Raji (cell line): Measurements from ENCODE around the gene CENPP.

Source experiments
- POLR2A ChIP-seq: IDR thresholded peaks from 2 replicates; pipeline ENCODE4 v1.6.1; 2011; ENCODE audit warnings: low read depth, low read length, control low read depth; ENCODE audit not compliant: insufficient read depth

Gene CENPP

GRCh38 chr9:92654481-92655301, 328.9 kb downstream of the CENPP start:
- no peak for TF ChIP-seq POLR2A

- TF ChIP-seq POLR2A = no peak
Measured at GRCh38 chr9:92655366-92655765, 329.6 kb downstream of the CENPP start.

DNA sequence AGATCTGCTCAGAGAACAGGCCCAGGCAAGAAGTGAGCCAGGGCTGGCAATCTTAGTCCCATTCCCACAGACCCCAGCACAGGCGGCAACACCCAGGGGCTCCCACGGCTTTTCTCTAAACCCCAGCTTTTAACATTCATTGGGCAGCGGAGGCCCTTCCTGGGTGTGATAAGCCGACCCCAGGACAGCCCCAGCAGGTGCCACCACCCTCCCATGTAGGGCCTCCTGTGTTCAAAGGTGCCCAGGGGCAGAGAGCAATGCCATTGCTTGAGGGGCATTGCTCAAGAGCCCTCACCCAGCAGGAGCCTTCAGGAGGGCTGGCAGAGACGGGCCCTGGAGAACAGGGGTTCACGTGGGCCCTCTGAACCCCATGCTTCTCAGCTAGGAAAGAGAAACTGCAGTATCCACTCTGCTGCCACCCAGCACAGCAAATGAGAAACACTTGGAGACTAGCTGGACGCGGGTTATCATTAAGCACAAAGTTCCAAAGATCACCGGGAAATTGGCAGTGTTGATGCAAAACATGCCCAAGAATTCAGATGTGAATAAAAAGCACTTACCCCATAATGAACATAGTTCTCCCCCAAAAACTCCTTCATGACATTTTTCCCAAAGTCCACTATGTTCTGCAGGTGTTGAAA, 330.3 kb downstream of the CENPP start:
- TF ChIP-seq POLR2A = no peak

DNA sequence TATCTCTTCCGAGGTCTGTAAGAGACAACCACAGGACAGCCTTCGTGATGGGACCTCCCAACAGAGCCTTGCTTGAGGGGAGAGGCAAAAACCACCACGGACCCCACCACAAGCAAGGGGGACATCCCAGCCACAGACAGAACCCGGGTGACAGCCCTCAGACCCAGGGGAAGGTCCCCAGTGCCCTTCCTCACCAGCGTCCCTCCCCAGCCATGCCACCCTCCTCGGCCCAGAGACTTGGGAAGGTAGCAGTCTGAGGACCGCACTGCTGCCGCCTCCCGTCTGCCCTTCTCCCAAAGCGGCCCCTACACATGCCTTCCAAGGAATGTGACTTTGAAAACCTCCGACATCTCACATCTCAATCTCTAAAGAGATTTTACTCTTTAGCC, 330.8 kb downstream of the CENPP start:
- TF ChIP-seq POLR2A = no peak

DNA sequence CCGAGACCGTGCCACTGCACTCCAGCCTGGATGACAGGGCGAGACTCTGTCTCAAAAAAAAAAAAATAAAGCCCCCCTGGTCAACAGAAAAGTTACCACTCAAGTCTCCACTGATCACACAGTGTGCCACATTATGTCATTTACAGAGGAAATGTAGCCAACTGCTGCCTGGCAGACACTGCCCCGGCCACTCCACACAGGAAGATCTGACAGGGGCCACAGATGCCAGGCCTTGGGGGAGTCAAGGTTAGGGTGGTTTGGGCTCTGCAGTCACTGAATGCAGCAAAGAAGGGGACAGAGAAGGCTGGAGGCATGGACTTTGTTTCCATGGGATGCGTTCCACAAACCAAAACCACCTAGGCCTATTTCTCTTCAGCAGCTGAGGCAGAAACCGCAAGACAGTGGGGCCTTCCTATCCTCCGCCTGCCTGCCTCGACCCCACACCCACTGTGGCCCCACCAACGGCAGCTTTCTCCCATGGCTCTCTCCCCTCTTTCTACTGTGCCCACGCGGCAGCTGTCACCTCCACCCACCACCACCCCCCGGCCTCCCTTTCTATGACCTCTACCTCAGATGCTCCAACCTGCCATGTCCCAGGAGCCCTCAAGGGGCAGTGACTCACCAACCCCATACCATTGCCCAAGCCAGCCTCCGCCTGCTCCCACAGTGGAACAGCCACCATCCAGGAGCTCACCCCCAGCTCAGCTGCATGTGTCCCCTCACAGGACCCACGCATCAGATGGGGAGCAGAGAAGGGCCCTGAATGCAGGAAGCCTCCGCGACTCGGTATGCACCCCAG, 331.7 kb downstream of the CENPP start:
- TF ChIP-seq POLR2A = no peak

DNA sequence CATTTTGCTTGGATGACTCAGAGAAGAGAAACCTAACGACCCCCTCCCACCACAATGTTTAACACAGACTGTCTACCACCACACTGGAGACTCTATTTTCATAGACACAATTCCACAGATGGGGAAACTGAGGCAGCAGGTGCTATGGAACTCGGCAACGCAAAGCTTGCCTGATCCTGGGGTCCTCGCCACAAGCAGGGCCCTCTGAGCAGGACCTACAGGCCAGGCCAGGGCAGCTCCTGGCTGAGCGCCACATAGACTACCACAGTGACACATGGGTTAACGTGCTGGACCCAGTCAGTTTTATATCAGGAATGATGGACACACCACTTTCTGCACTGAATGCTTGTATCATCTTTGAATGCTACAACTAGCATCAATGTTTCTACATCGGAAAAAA, 332.4 kb downstream of the CENPP start:
- no peak for TF ChIP-seq POLR2A

DNA sequence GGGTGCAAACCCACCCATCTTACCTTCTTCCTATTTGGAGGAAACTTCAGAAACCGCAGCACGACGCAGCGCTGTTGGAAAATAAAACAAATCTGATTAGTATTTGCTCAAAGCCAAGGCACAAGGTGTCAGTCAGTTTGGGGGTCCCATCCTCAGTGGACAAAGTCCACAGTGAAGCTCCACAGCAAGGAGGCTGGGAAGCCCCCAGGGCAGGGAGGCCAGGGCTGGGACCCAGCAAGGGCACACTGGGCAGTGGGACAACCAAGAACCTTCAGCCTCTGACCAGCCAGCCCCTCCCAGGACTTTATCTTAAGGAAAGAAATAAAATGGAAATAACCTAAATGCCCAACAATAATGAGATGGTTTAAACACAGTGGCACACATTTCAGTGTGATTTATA, 332.9 kb downstream of the CENPP start:
- TF ChIP-seq POLR2A = no peak

DNA sequence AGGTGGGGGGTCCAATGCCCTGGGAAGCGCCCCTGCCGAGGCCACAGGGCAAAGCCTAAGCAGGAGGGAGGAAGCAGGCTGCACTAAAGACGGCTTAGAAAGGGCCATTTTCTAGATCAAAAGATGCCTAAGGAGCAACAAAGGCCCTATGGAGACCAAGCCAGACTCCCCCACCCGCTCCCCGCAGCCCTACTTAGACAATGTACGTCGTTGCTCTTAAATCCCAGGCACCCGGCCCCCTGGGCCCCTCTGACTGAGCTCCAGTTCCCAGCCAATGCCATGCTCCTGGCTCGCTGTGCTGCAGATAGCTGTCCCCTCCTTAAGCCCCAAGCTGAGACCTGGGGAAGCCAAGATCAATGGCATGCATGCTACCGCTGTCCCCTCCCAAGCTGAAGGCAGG, 333.8 kb downstream of the CENPP start:
- TF ChIP-seq POLR2A = no peak

- no peak for TF ChIP-seq POLR2A
Measured at GRCh38 chr9:92660266-92660665, 334.5 kb downstream of the CENPP start.

DNA sequence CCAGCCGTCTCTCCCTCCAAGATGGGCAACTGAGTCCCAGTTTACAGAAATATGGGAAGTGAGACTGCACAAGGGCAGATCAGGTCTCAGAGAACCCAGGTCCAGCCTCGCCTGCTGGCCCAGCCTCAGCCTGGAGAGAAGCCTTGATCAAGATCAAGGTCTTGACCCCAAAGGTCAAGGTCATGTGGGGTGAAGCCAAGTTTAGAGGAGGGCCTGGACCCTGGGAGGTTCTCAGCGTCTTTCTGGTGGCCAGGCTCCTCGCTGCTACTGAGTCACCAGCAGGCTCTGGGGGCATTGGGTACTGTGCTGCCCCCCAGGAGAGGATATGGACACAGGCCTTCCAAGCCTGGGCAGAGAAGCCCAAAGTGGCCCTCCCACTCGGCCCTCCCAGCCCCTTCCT, 335.4 kb downstream of the CENPP start:
- TF ChIP-seq POLR2A = no peak

- TF ChIP-seq POLR2A = no peak
Measured at GRCh38 chr9:92661743-92662142, 336.0 kb downstream of the CENPP start.

DNA sequence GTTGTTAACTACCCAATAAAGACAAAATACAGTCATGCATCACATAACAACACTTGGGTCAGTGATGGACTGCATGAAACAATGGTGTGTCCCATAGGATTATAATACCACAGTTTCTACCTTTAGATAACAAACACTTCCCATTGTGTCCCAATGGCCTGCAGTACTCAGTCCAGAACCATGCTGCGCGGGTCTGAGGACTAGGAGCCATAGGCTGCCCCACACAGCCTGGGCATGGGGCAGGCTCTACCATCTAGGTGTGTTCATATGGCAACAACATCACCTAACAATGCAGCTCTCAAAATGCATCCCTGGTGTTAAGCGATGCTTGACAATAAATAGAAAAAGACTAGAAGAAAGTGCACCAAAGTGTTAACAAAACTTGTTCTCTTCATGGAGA, 337.4 kb downstream of the CENPP start:
- TF ChIP-seq POLR2A = no peak

GRCh38 chr9:92663951-92664350, 338.2 kb downstream of the CENPP start:
- TF ChIP-seq POLR2A = no peak

DNA sequence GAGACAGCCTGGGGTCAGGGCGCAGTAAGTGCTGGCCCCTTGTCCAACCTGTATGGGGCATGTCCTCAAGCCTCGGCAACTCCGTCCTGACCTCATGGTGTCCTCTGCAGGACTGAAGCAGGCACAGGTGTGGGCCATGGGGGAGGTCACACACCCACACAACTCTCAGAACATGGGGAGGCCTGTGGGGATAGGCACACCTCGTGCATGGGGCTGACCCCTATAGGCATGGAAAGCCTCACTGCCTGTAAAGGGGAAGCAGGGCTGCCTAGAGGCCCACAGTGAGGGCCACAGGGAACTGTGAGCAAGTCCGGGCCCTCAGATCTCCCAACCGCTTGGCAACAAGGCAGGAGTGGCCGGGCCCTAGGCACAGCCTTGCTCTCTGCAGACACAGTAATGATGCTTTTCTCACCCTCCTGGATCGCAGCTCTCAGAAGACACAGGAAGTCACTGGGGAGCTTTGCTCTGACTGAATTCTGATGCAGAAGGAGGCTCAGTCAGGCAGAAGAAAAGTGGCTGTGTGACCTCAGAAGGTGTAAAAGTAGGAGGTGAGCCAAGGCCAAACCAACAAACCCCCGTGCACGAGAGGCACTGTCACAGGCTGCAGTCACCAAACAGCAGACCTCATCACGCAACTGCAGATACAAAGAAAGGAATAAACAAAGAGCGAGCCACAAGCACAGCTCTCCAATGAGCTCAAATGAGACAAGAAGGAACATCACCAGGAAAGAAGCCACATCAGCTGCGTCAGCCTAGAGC, 338.8 kb downstream of the CENPP start:
- no peak for TF ChIP-seq POLR2A

DNA sequence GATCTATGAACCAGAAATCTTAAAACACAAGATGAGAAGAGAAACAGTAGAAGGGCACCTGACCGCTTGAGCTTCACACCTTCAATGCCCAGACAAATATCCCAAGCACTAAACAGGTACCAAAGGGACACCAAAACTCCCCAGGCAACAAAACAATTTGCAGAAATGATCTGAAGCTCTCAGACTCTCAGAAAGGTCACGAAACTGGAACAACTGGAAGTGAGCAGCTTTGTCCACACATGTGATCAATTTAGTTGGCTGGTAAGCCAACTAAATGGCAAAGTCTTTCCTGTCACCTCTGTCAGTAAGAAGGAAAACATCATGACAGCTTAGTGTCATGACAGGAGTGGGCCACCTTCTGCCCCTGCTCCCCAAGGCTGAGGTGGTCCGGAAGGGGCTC, 340.1 kb downstream of the CENPP start:
- no peak for TF ChIP-seq POLR2A
